ENCODE results near the gene NLRC5. TPM values are rescaled to one million over a fixed set of nuclear protein-coding genes. Genes with fewer than 3 reads are reported as not detected.

NLRC5 gene
- total RNA-seq, 4 donors from 2014 or later, result 32.4 to 57.9 (median 37.1) TPM

DNA sequence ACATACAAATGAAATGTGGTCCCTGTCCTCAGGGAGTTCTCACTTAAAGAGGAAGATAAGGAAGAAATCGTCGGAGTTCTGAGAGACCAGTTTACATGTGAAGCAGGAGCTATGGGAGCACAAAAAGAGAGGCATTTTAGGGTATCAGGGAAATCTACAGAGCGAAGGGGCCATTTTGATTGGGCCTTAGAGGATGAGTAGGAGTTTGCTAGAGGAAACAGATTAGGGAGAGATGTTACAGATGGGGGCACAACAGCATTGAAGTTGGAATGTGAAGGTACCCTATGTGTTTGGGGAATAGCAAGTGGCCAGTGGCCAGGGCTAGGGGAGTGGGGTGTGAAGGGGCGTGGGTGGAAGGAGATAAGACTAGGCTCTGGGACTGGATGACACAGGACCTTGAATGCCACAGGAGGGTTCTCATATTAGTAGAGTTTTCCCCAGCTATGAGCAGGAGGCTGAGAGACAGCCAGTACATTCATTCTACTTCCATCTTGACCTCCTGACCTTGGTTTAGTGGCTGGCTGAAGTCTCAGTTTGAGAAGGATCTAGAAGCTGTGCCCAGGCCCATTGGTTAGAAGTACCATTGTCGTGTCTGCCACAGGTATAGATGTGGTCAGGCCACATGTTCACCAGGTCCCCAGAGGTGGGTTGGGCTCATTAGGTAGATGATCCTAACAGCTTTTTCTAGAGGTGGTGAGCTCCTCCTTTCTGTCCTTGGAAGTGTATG lies 137.8 kb downstream of the NLRC5 start:
- Histone ChIP-seq H3K9me3 (no peaks in the 10 kb centered on the region), H3K4me1 (peaks cover 0 to 33% (median 2%) of the 10 kb centered on the region in 4 donors), H3K27me3 (no peaks in the 10 kb centered on the region), H3K4me3 (no peak overlapping the region), H3K36me3 (peaks cover 0 to 69% (median 0%) of the 10 kb centered on the region in 3 donors), H3K27ac (peak overlapping the region in 2 of 4 donors; percentile 92 to 95)
- TF ChIP-seq POLR2A (IDR thresholded peaks at IDR 0.05), result no peak
- no peak for TF ChIP-seq CTCF (IDR thresholded peaks at IDR 0.05)
- TF ChIP-seq EP300 (IDR thresholded peaks at IDR 0.05), result no peak
- no peak for DNase-seq (ENCODE audit: low spot score in 2 of 2)
- WGBS, 2 donors, result 86 to 95% methylated on average over 4 to 5 of the region's 5 CpGs

- Histone ChIP-seq H3K4me3 (no peak overlapping the region), H3K27ac (peak overlapping the region in 2 of 4 donors; percentile 92 to 95), H3K36me3 (peaks cover 0 to 62% (median 0%) of the 10 kb centered on the region in 3 donors), H3K4me1 (peaks cover 0 to 39% (median 6%) of the 10 kb centered on the region in 4 donors), H3K9me3 (no peaks in the 10 kb centered on the region), H3K27me3 (no peaks in the 10 kb centered on the region)
- DNase-seq (ENCODE audit: low spot score in 2 of 2), result no peak
- WGBS, 2 donors, result 94 to 96% methylated on average over 7 of the region's 7 CpGs
- TF ChIP-seq EP300 (IDR thresholded peaks at IDR 0.05) (no peak), POLR2A (IDR thresholded peaks at IDR 0.05) (no peak), CTCF (IDR thresholded peaks at IDR 0.05) (no peak)
These were observed 138.5 kb downstream of the NLRC5 start for GRCh38 chr16:57127836-57128235.

- H3K4me3 ChIP-seq, result no peak overlapping the region
- no peaks in the 10 kb centered on the region for H3K27me3 ChIP-seq
- no peak for DNase-seq (ENCODE audit: low spot score in 2 of 2)
- peak overlapping the region in 2 of 4 donors; percentile 92 to 95 for H3K27ac ChIP-seq
- 62 to 77% methylated on average over 11 of the region's 11 CpGs for WGBS, 2 donors
- TF ChIP-seq EP300 (IDR thresholded peaks at IDR 0.05), result no peak
- no peak for TF ChIP-seq CTCF (IDR thresholded peaks at IDR 0.05)
- no peak for TF ChIP-seq POLR2A (IDR thresholded peaks at IDR 0.05)
- H3K4me1 ChIP-seq, result peaks cover 0 to 46% (median 7%) of the 10 kb centered on the region in 4 donors
- H3K9me3 ChIP-seq, result no peaks in the 10 kb centered on the region
- peaks cover 0 to 52% (median 0%) of the 10 kb centered on the region in 3 donors for H3K36me3 ChIP-seq
These were observed 139.5 kb downstream of the NLRC5 start for GRCh38 chr16:57128771-57129389.

GRCh38 chr16:57130950-57131321 lies 141.6 kb downstream of the NLRC5 start:
- H3K27me3 ChIP-seq, result no peaks in the 10 kb centered on the region
- H3K4me3 ChIP-seq, result no peak overlapping the region
- no peak for DNase-seq (ENCODE audit: low spot score in 2 of 2)
- H3K4me1 ChIP-seq, result peaks cover 0 to 46% (median 7%) of the 10 kb centered on the region in 4 donors
- H3K27ac ChIP-seq, result peak overlapping the region; percentile 62 to 95 (median 84)
- TF ChIP-seq POLR2A (IDR thresholded peaks at IDR 0.05) (no peak), CTCF (IDR thresholded peaks at IDR 0.05) (no peak), EP300 (IDR thresholded peaks at IDR 0.05) (no peak)
- H3K36me3 ChIP-seq, result peaks cover 0 to 49% (median 0%) of the 10 kb centered on the region in 3 donors
- 77 to 93% methylated on average over 6 of the region's 6 CpGs for WGBS, 2 donors
- H3K9me3 ChIP-seq, result no peaks in the 10 kb centered on the region

Measured in tibial nerve (tissue), 4 donors.